H1 (cell line): Measurements from ENCODE around the gene UHMK1. TPM values are rescaled to one million over a fixed set of nuclear protein-coding genes. Genes with fewer than 3 reads are reported as not detected.

Experiments used
- CTCF ChIA-PET: fragments of 300-600 bp; sonication (Branson Sonifier 250); formaldehyde crosslinking; loops from one replicate; lab custom pipeline; 2021; ENCODE audit not compliant: partially characterized antibody; lab: Charles Lee
- POLR2A ChIA-PET: fragments of 300-600 bp; sonication (Branson Sonifier 250); formaldehyde crosslinking; loops from one replicate; lab custom pipeline; 2021; ENCODE audit warnings: inconsistent platforms; ENCODE audit not compliant: partially characterized antibody; lab: Charles Lee
- DNase-seq, 2 experiments: peaks; one replicate each; pipeline versions ENCODE4 v3.0.0 to v3.0.0-alpha.2; 2010 to 2022; ENCODE audit warnings: low spot score in 2 of 2, low read depth in 1 of 2, mixed read lengths in 1 of 2
- FAIRE-seq: peaks from 2 replicates; lab custom pipeline; 2011; peaks lifted over from hg19 to GRCh38; lab: Jason Lieb, UNC
- H2AFZ ChIP-seq: 2 replicates; pipeline ENCODE4 v1.8.1; 2012; ENCODE audit warnings: low read length, inconsistent platforms
- H2AK5ac ChIP-seq: 2 replicates; pipeline ENCODE4 v1.6.1; 2013; ENCODE audit warnings: low read depth, low read length
- H2BK120ac ChIP-seq: replicated peaks from 2 replicates; pipeline ENCODE3; 2013; ENCODE audit warnings: low read depth, low read length, inconsistent platforms
- H2BK12ac ChIP-seq: 2 replicates; pipeline ENCODE4 v1.6.1; 2013; ENCODE audit warnings: low read depth, low read length
- H2BK15ac ChIP-seq: 2 replicates; pipeline ENCODE4 v1.6.1; 2013; ENCODE audit warnings: low read length
- H2BK20ac ChIP-seq: 2 replicates; pipeline ENCODE4 v1.6.1; 2013; ENCODE audit warnings: low read length
- H2BK5ac ChIP-seq: 2 replicates; pipeline ENCODE4 v1.6.1; 2013; ENCODE audit warnings: low read depth, low read length
- H3K14ac ChIP-seq: 2 replicates; pipeline ENCODE4 v1.6.1; 2013; ENCODE audit warnings: inconsistent platforms; ENCODE audit not compliant: insufficient read length
- H3K18ac ChIP-seq: 2 replicates; pipeline ENCODE4 v1.6.1; 2013; ENCODE audit warnings: low read length; ENCODE audit errors: extremely low read depth
- H3K23ac ChIP-seq: 2 replicates; pipeline ENCODE4 v1.6.1; 2013; ENCODE audit warnings: inconsistent platforms; ENCODE audit not compliant: insufficient read length
- H3K23me2 ChIP-seq: 2 replicates; pipeline ENCODE4 v1.6.1; 2013; ENCODE audit warnings: low read depth, low read length
- H3K27ac ChIP-seq: 2 replicates; pipeline ENCODE4 v1.6.1; 2011; ENCODE audit warnings: low read depth, low read length, inconsistent platforms
- H3K27me3 ChIP-seq, 4 experiments: replicated peaks in 1 of 4; 1 replicate in 1 of 4; 2 replicates in 3 of 4; pipeline versions ENCODE4 v1.6.1 to v1.8.1; 2011 to 2013; ENCODE audit warnings: low read length in 3 of 4, mild to moderate bottlenecking in 3 of 4, inconsistent platforms in 2 of 4, mixed read lengths in 2 of 4, moderate library complexity in 1 of 4; ENCODE audit not compliant: control insufficient read depth in 3 of 4, insufficient read depth in 3 of 4; ENCODE audit errors: extremely low read depth in 1 of 4
- H3K36me3 ChIP-seq, 4 experiments: 2 replicates each; pipeline versions ENCODE4 v1.6.1 to v1.8.1; 2011 to 2013; ENCODE audit warnings: mild to moderate bottlenecking in 4 of 4, low read length in 3 of 4, moderate library complexity in 2 of 4, control low read depth in 1 of 4, inconsistent platforms in 1 of 4; ENCODE audit not compliant: insufficient read depth in 4 of 4, control insufficient read depth in 2 of 4
- H3K4ac ChIP-seq: replicated peaks from 2 replicates; pipeline ENCODE3; 2013; ENCODE audit warnings: low read length, low read depth, mixed read lengths, inconsistent platforms; ENCODE audit not compliant: insufficient read length
- H3K4me1 ChIP-seq, 4 experiments: replicated peaks in 1 of 4; 1 replicate in 1 of 4; 2 replicates in 3 of 4; pipeline versions ENCODE4 v1.6.1 to v1.8.1; 2011 to 2013; ENCODE audit warnings: low read length in 3 of 4, inconsistent platforms in 2 of 4, mixed read lengths in 1 of 4; ENCODE audit not compliant: insufficient read depth in 4 of 4, control insufficient read depth in 3 of 4
- H3K4me2 ChIP-seq, 2 experiments: 2 replicates each; pipeline versions ENCODE4 v1.6.1 to v1.8.1; 2011 to 2013; ENCODE audit warnings: low read depth in 2 of 2, low read length in 2 of 2, control low read depth in 1 of 2, inconsistent platforms in 1 of 2, mild to moderate bottlenecking in 1 of 2; ENCODE audit not compliant: insufficient read depth in 1 of 2
- H3K4me3 ChIP-seq, 4 experiments: fragments of 200-600, 300-600 bp in 1 of 4; sonication (generic), shearing (Covaris generic), sonication (Bioruptor Twin) in 1 of 4; 2 replicates each; pipeline versions ENCODE4 v1.5.1 to v1.8.1; 2011 to 2016; ENCODE audit warnings: low read length in 4 of 4, low read depth in 3 of 4, control low read depth in 2 of 4, inconsistent platforms in 2 of 4, mild to moderate bottlenecking in 2 of 4, mixed read lengths in 1 of 4, moderate library complexity in 1 of 4; ENCODE audit not compliant: insufficient read depth in 2 of 4; ENCODE audit errors: extremely low read depth in 1 of 4
- H3K56ac ChIP-seq: replicated peaks from 2 replicates; pipeline ENCODE3; 2013; ENCODE audit warnings: low read depth, mild to moderate bottlenecking, mixed read lengths, low read length, inconsistent platforms; ENCODE audit not compliant: insufficient read length
- H3K79me1 ChIP-seq: 2 replicates; pipeline ENCODE4 v1.6.1; 2013; ENCODE audit warnings: low read depth, low read length, control low read depth
- H3K79me2 ChIP-seq, 2 experiments: 2 replicates each; pipeline versions ENCODE4 v1.6.1 to v1.8.1; 2012 to 2013; ENCODE audit warnings: low read length in 2 of 2, mild to moderate bottlenecking in 2 of 2, inconsistent platforms in 1 of 2; ENCODE audit not compliant: insufficient read depth in 2 of 2, control insufficient read depth in 1 of 2
- H3K9ac ChIP-seq, 4 experiments: replicated peaks in 1 of 4; 1 replicate in 1 of 4; 2 replicates in 3 of 4; pipeline versions ENCODE4 v1.6.1 to v1.8.1; 2011 to 2013; ENCODE audit warnings: low read depth in 3 of 4, low read length in 3 of 4, control low read depth in 2 of 4, mild to moderate bottlenecking in 2 of 4, moderate library complexity in 2 of 4, inconsistent platforms in 1 of 4; ENCODE audit errors: extremely low read depth in 1 of 4
- H3K9me3 ChIP-seq, 2 experiments: 2 replicates each; pipeline versions ENCODE4 v1.6.1 to v1.8.1; 2012 to 2013; ENCODE audit warnings: mild to moderate bottlenecking in 2 of 2, moderate library complexity in 2 of 2, control low read depth in 1 of 2, inconsistent platforms in 1 of 2, low read depth in 1 of 2, low read length in 1 of 2, mixed read lengths in 1 of 2; ENCODE audit not compliant: insufficient read depth in 2 of 2
- H4K20me1 ChIP-seq, 2 experiments: replicated peaks in 1 of 2; 2 replicates each; pipeline versions ENCODE3 to v1.8.1; 2011 to 2013; ENCODE audit warnings: inconsistent platforms in 2 of 2, low read length in 2 of 2, mild to moderate bottlenecking in 1 of 2; ENCODE audit not compliant: insufficient read depth in 2 of 2, control insufficient read depth in 1 of 2
- H4K5ac ChIP-seq: 2 replicates; pipeline ENCODE4 v1.6.1; 2013; ENCODE audit warnings: low read length, low read depth, mixed read lengths, inconsistent platforms; ENCODE audit not compliant: insufficient read length
- H4K8ac ChIP-seq: 2 replicates; pipeline ENCODE4 v1.8.0; 2013; ENCODE audit warnings: mild to moderate bottlenecking, moderate library complexity, low read length, inconsistent platforms; ENCODE audit not compliant: insufficient read depth; ENCODE audit errors: extremely low read depth
- H4K91ac ChIP-seq: replicated peaks from 2 replicates; pipeline ENCODE3; 2013; ENCODE audit warnings: low read length, mixed read lengths, inconsistent platforms; ENCODE audit not compliant: insufficient read length
- SIN3A ChIP-seq, 2 experiments: IDR thresholded peaks in 1 of 2; conservative IDR thresholded peaks in 1 of 2; 2 replicates each; pipeline ENCODE4 v1.6.1; 2011 to 2012; ENCODE audit warnings: low read length in 2 of 2, improper control_type of control experiment in 1 of 2, low read depth in 1 of 2, mild to moderate bottlenecking in 1 of 2
- SUZ12 ChIP-seq: fragments of 200-600 bp; sonication (generic); IDR thresholded peaks from 2 replicates; pipeline ENCODE4 v1.6.1; 2012; ENCODE audit warnings: mild to moderate bottlenecking, inconsistent platforms, low read length, moderate library complexity, mixed read lengths
- ZNF274 ChIP-seq: IDR thresholded peaks from 2 replicates; pipeline ENCODE4 v1.7.0; 2012; ENCODE audit warnings: low read length, borderline replicate concordance; ENCODE audit errors: extremely low read depth
- WGBS, 2 experiments: shearing (Covaris generic) in 1 of 2; methylation state at CpG; one replicate each; pipeline versions ENCODE4 v1.1.6 to v1.1.7; 2013 to 2015; ENCODE audit warnings: low lambda C conversion rate in 2 of 2, mixed read lengths in 2 of 2, inconsistent platforms in 1 of 2, low coverage in 1 of 2, missing lambda C conversion rate in 1 of 2; ENCODE audit not compliant: insufficient replicate concordance in 2 of 2, insufficient coverage in 1 of 2, insufficient read length in 1 of 2; ENCODE audit errors: extremely low coverage in 1 of 2, missing lambda C conversion rate in 1 of 2; 5-methylcytosine and 5-hydroxymethylcytosine counted together
- polyA plus RNA-seq, 7 experiments: library from polyadenylated mRNA; depleted of rRNA in 3 of 7; stranded (reverse) in 5 of 7; unstranded in 2 of 7; fragments of >200 nt in 5 of 7; fragments of 200-250 nt in 2 of 7; gene quantifications; 1 replicate in 5 of 7; 2 replicates in 1 of 7; 4 replicates in 1 of 7; pipeline versions ENCODE4 v1.2.1 to v1.2.3, GENCODE V29; 2011 to 2013; ENCODE audit warnings: missing spikeins in 2 of 7, mixed read lengths in 2 of 7
- total RNA-seq: library from RNA; stranded (reverse); fragmentation: NEBNext Ultra II Directional; extraction: Animal tissue kit (Norgen Biotek cat#: 25700); gene quantifications from 2 replicates; pipeline ENCODE4 v1.2.1, GENCODE V29; 2021

Gene UHMK1
- total and polyA plus RNA-seq, 2 of the 8 experiments (the other 6 are each of a cell fraction or from before 2014, with no cell fraction given): 4.6 to 16.1 TPM

GRCh38 chr1:162502928-162503327, 5.3 kb downstream of the UHMK1 start:
- no peak for FAIRE-seq
- Histone ChIP-seq H4K5ac (no peak overlapping the region), H3K36me3 (peaks cover 4 to 54% (median 29%) of the 10 kb centered on the region in 4 experiments; a peak in 6 of 8 replicates), H3K23ac (no peak overlapping the region), H2BK12ac (no peak overlapping the region), H3K9ac (no peak overlapping the region), H3K79me2 (peaks cover 3 to 33% of the 10 kb centered on the region in 2 experiments), H2BK15ac (no peak overlapping the region), H3K14ac (no peak overlapping the region), H3K56ac (no peak overlapping the region), H4K8ac (no peak overlapping the region), H2BK20ac (no peak overlapping the region), H2AFZ (no peak overlapping the region), H3K27ac (no peak overlapping the region), H3K4ac (no peak overlapping the region), H3K79me1 (no peaks in the 10 kb centered on the region), H2AK5ac (no peak overlapping the region), H3K9me3 (no peaks in the 10 kb centered on the region), H2BK5ac (no peak overlapping the region), H3K4me1 (no peaks in the 10 kb centered on the region; a peak in 2 of 7 replicates), H4K20me1 (peaks cover 2 to 4% of the 10 kb centered on the region in 2 experiments), H3K4me3 (no peak overlapping the region), H3K4me2 (no peak overlapping the region), H3K23me2 (peaks cover 5% of the 10 kb centered on the region; the same call in 1 of the 2 replicates), H3K27me3 (no peaks in the 10 kb centered on the region), H3K18ac (no peak overlapping the region), H2BK120ac (no peak overlapping the region), H4K91ac (no peak overlapping the region)
- ChIA-PET POLR2A (no interaction called here), CTCF (interaction anchor here (1.3 to 1.5 kb wide), 2 partner anchors 10 to 27 kb away, joined by 3 to 4 read pairs; no protein-coding TSS in a partner anchor)
- TF ChIP-seq SIN3A (conservative IDR thresholded peaks at IDR 0.05 in 1 of 2, IDR thresholded peaks at IDR 0.05 in 1 of 2; ENCODE audit: low read depth in 1 of 2, low read length in 2 of 2) (no peak), ZNF274 (no peak), SUZ12 (no peak)
- DNase-seq: no peak
- 93% methylated on average over 5 of the region's 5 CpGs; no CpG with 5 or more reads in 1 of the 2 experiments for WGBS, 2 experiments
